HG03342 (cell line): ENCODE measurements around the gene ARHGAP23.
A peak's percentile ranks its signal among the peaks of the same experiment; 100 is the strongest.

ENCODE experiments used
- ATAC-seq: cut with Tn5 transposase; IDR thresholded peaks from one replicate; pipeline ENCODE4 v1.9.1; 2021; ENCODE audit warnings: mild to moderate bottlenecking, moderate library complexity; ENCODE audit not compliant: unreplicated experiment

The ARHGAP23 gene

DNA sequence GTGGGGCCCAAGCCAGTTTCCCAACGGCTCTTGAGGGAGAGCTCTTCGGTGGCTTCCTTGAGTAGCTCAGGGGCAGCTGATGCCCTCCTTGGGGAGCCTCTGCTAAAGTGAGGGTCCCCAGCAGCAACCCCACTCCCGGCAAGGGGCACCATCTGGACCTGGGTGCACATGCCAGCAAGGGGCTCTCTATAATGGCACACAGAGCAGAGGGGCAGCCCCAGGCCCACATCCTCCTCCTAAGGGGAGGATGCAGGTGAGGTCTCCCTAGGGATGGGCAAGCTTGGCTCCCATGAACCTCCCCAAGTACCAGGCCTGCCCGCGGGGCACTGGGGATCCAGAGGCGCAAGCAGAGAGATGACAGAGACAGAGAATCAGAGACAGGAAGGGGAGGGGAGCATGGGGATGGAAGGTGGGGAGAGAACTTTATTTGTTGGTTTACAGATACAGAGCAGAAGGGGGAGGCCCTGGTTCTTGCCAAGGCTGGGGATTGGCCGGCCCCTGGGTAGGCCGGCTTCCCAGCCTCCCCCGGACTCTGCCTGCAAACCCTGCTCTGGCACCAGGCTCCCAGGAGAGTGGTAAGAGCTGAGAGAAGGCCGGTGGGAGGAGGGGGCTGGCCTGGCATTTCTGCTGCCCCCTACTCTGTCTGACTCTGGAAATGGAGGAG, 116.0 kb downstream of the ARHGAP23 start:
- no peak for ATAC-seq

- no peak for ATAC-seq
Observed at GRCh38 chr17:38544839-38545209, 116.6 kb downstream of the ARHGAP23 start.

DNA sequence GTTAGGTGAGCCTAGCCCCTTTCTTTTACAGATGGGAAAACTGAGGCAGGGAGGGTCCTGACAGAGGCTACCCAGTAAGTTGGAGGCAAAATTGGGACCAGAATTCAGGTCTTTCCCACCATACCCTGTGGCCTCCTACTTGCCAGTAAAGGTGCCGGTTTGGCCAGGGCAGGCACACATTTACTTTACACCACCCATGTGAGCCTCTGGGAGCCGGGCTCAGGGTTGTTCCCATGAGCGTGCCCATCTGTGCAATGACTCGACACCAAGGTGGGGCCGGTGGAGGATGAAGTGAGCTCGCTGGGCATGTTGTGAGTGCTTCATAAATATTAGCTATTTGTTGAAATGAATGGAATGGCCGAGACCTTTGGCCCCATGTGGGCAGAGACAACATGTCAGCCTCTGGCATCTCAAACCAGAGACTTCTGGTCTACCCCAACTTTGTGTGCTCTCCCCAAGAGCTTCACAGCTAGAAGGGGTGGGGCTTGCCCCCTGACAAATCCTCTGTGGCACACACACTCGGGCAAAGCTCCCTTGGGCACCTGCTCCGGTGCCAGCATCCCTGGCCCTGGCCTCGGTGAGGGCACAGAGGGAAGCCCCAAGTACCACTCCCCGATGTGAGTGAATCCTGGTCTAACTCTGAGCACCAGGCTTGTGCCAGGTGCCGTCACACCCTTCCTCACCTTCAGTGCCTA, 117.4 kb downstream of the ARHGAP23 start:
- no peak for ATAC-seq

DNA sequence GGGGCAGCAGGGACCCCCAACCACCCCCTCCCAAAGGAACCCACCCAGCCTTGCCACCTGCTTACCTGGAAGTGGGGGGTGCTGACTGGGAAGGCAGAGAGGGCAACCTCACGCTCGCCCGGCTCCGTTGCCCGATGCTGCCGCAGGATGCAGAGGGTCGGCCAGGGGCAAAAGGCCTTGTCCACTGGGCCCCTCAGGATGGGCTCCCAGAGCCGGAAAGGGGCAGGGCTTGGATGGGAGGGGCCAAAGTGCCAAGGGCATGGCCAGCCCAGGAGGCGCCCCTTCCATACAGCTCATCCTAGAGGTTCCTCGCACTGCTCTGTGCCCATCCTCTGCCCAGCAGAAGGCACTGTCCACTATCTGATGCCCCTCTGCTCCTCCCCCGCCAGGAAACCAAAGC, 118.1 kb downstream of the ARHGAP23 start:
- ATAC-seq, result no peak

- ATAC-seq, result no peak
Observed at GRCh38 chr17:38547444-38547843, 119.2 kb downstream of the ARHGAP23 start.

GRCh38 chr17:38549285-38549684, 121.0 kb downstream of the ARHGAP23 start:
- ATAC-seq, result no peak

DNA sequence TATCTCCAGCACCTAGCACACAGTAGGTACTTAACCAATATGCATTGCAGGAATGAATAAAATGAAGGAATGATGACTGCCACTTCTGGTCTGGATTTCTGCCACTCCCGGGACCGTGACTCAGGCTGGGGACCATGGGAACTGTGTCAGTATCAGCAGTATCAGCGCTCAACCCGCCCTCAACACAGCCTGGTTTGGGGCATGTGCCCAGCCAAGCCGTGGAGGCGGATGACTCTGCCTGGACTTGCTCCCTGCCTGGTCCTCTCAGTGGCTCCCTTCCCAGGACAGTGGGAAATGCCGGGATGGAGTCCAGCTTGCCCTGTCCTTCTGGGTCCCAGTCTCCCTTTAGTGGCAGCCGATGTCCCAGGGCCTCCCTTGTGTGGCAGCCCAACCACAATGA, 122.4 kb downstream of the ARHGAP23 start:
- ATAC-seq, result no peak

- ATAC-seq, result no peak
Observed at GRCh38 chr17:38551121-38551520, 122.9 kb downstream of the ARHGAP23 start.

DNA sequence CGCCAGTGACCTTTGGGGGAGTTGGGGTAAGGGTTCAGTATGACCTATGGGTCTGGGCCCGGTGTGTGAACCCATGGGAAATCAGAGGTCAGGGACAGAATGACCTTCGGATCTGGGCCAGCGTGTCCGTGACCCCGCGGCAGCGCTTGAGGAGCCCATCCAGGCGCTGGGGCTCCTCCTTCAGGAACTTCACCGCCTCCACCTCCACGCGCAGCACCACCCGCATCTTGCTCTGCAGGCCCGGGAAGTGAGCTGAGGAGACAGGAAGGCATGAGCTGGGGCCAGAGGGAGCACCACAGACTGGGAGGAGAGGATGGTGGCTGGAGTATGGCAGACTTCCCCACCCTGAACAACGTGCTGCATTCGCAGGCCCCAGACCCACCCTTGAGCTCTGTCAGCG, 124.1 kb downstream of the ARHGAP23 start:
- ATAC-seq, result no peak

DNA sequence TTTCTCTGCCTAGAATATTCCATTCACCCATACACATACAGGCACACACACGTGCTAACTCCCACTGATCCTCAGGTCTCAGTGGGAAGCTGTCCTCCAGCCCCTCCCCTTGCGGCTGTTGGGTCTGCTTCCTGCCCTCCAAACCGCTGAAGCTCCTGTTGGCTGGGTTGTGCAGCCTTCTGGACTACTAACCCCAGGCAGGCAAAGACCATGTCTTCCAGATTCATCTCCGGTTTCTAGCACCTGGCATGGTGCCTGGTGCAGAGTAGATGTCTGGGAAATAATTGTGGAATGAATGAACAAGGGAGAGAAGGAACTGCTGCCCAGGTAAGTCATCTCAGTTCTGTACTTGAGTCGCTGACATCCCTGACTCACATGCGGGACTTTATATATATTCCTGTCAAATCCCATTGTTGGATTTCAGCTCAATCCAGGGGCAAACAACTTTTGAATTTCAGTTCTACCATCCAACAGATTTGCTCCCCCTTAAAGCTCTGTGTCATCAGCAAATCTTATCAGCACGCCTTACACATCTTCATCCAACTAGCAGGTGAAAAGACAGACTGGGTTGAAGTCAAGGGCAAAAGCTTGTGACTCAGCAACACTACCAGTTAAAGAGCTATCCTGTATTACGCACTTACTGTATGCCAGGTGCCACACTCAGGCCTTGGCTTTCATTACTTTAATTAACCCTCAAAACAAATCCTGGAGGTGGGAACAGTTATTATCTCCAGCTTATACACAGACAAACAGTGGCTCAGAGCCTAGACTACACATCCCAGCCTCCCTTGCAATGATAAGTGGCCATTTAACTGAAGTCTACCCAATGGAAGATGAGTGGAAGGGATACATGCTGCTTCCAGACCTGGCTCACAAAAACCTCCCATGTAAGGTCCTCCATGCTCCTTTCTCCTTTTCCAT, 126.4 kb downstream of the ARHGAP23 start:
- ATAC-seq, result no peak

GRCh38 chr17:38556239-38556638, 128.0 kb downstream of the ARHGAP23 start:
- ATAC-seq, result no peak

GRCh38 chr17:38557396-38557795, 129.1 kb downstream of the ARHGAP23 start:
- no peak for ATAC-seq

DNA sequence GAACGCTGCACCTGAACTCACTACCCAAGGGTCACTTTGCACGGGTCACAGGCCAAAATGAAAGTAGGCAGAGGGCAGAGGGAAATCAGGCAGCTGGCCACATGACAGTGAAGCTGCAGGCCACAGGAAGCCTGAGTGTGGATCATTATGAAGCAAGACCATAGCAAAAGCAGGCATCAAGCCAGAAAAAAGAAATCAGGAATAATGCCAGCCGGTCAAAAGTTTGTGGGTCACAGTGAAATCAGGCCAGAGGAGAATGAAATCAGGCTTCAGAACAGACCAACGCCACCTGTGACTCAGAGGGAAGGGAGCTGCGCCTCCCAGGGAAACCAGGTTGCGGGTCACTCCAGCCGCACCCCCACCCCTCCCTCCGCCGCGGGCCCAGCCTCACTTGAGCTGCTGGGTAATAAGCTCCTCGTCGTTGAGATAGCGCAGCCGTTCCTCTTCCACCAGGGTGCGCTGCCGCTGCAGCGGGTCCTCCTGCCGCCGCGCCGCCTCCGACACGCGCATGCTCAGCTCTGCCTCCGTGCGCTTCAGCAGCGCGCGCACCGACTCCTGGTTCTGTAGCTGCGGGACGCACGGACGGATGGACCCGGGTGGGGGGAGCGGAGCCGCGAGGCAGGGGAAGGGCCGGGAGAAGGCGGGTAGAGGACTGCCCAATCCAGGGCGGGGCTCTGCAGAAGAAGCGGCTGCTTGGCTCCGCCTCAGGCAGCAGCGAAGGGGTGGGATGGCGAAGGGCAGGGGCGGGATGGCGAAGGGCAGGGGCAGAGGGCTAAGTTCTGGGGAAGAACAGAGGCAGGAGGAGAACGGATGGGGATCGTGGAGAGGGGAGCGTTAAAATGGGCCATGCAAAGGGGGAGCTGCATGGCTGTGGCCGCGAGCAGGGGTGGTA, 129.8 kb downstream of the ARHGAP23 start:
- peak; percentile 58 for ATAC-seq

- no peak for ATAC-seq
Observed at GRCh38 chr17:38558728-38559050, 130.4 kb downstream of the ARHGAP23 start.

- ATAC-seq, result peak; percentile 67
Observed at GRCh38 chr17:38559051-38559879, 131.0 kb downstream of the ARHGAP23 start.

- ATAC-seq, result no peak
Observed at GRCh38 chr17:38559880-38560230, 131.6 kb downstream of the ARHGAP23 start.

- no peak for ATAC-seq
Observed at GRCh38 chr17:38560503-38561318, 132.4 kb downstream of the ARHGAP23 start.

DNA sequence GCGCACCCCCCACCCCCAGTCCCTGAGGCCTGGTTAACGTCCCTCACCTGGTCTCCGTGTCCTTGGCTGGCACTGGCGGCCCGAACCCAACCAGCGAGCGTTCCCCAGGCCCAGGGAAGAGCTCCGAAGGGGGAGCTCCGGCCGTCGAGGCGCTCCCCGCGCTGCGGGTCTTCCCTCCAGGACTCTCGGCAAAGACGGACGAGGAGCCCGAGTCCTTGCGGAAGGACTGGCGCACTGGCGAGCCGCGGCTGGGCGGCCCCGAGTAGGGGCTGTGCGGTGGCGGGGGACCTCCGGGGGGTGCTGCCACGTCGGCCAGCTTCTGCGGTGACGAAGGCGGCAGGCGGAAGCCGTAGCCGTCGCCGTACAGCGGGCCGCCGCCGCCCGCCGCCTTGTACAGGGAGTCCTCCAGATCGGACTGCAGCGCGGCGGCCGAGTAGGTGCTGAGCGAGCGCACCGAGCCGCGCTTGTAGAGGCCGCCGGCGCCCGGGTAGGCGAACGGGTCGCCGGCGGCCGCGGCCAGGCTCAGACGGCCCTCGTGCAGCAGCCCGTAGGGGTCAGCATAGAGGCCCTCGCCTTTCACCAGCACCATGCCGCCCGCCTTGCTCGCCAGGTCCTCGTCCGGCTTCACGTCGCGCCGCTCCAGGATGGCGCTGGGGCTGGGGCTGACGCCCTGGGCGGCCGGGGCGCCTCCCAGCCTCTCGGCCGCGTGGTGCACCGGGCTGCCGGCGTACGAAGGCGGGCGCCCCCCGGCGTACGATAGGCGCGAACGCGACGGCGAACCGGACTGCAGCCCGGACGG, 133.4 kb downstream of the ARHGAP23 start:
- ATAC-seq, result no peak
